K562 (cell line): ENCODE results near the gene GHR. TPM values are rescaled to one million over a fixed set of nuclear protein-coding genes. Genes with fewer than 3 reads are reported as not detected.

Experiments
- ATAC-seq: fragments of 200-7000 bp; cut with Tn5 transposase; 3 replicates; pipeline ENCODE4 v1.9.1; 2020; ENCODE audit warnings: moderate library complexity
- BruUV-seq: library from RNA; stranded (reverse); fragments of 400-500 nt; replicated peaks from 2 replicates; lab custom pipeline; 2021; lab: Mats Ljungman, UMichigan
- CTCF ChIA-PET: fragments of 300-600 bp; formaldehyde crosslinking; extraction: SDS; loops from one replicate; lab custom pipeline; 2021; ENCODE audit warnings: low intra/inter-chr PET ratio; lab: Yijun Ruan, JAX
- POLR2A ChIA-PET: fragments of 300-600, 350-650 bp; sonication (Branson Sonifier 250); formaldehyde crosslinking; extraction: SDS; loops from one replicate; lab custom pipeline; 2021; ENCODE audit warnings: antibody characterized with exemption, inconsistent platforms; lab: Yijun Ruan, JAX
- DNase-seq, 4 experiments: peaks; one replicate each; pipeline versions ENCODE4 v3.0.0 to v3.0.0-alpha.2; 2011 to 2018; ENCODE audit warnings: low spot score in 3 of 4, mixed read lengths in 3 of 4; ENCODE audit errors: extremely low read depth in 1 of 4
- FAIRE-seq: peaks from 2 replicates; lab custom pipeline; 2011; peaks lifted over from hg19 to GRCh38; lab: Jason Lieb, UNC
- H2AFZ ChIP-seq: 2 replicates; pipeline ENCODE4 v1.6.0; 2011; ENCODE audit warnings: low read depth, low read length, control low read depth, inconsistent platforms
- H3K27ac ChIP-seq: fragments of 200-600 bp; 3 replicates; pipeline ENCODE4 v1.8.0; 2011; ENCODE audit warnings: low read depth, mild to moderate bottlenecking, control low read depth, inconsistent platforms, low read length, moderate library complexity, mixed read lengths; ENCODE audit errors: extremely low read depth
- H3K27me3 ChIP-seq, 2 experiments: fragments of 300-600 bp in 1 of 2; 2 replicates in 1 of 2; 3 replicates in 1 of 2; pipeline versions ENCODE4 v1.6.0 to v1.8.0; 2011; ENCODE audit warnings: inconsistent platforms in 2 of 2, low read length in 2 of 2, mild to moderate bottlenecking in 1 of 2, mixed read lengths in 1 of 2, moderate library complexity in 1 of 2; ENCODE audit not compliant: control insufficient read depth in 2 of 2, insufficient read depth in 2 of 2
- H3K36me3 ChIP-seq: fragments of 300-600 bp; 3 replicates; pipeline ENCODE4 v1.8.0; 2011; ENCODE audit warnings: mild to moderate bottlenecking, low read length, inconsistent platforms; ENCODE audit not compliant: control insufficient read depth, insufficient read depth
- H3K4me1 ChIP-seq, 2 experiments: fragments of 200-600 bp in 1 of 2; replicated peaks in 1 of 2; 2 replicates in 1 of 2; 3 replicates in 1 of 2; pipeline versions ENCODE4 v1.5.1 to v1.8.0; 2011; ENCODE audit warnings: inconsistent platforms in 2 of 2, low read length in 2 of 2, mild to moderate bottlenecking in 1 of 2, mixed read lengths in 1 of 2, moderate library complexity in 1 of 2; ENCODE audit not compliant: control insufficient read depth in 2 of 2, insufficient read depth in 2 of 2
- H3K4me2 ChIP-seq: 2 replicates; pipeline ENCODE4 v1.6.1; 2011; ENCODE audit warnings: low read length, control low read depth, inconsistent platforms, mixed read lengths; ENCODE audit not compliant: insufficient read depth
- H3K4me3 ChIP-seq: fragments of 200-600 bp; sonication (generic), shearing (Covaris generic); 2 replicates; pipeline ENCODE4 v1.5.1; 2016; ENCODE audit warnings: control low read depth, inconsistent platforms
- H3K79me2 ChIP-seq: fragments of 200-600 bp; 3 replicates; pipeline ENCODE4 v1.8.0; 2011; ENCODE audit warnings: low read length, inconsistent platforms; ENCODE audit not compliant: control insufficient read depth, insufficient read depth
- H3K9ac ChIP-seq, 2 experiments: 2 replicates each; pipeline versions ENCODE4 v1.6.0 to v1.6.1; 2011; ENCODE audit warnings: low read depth in 2 of 2, low read length in 2 of 2, control low read depth in 1 of 2, inconsistent platforms in 1 of 2, mild to moderate bottlenecking in 1 of 2, mixed read lengths in 1 of 2; ENCODE audit not compliant: insufficient read depth in 1 of 2
- H3K9me1 ChIP-seq: one replicate; pipeline ENCODE4 v1.6.0; 2011; ENCODE audit warnings: inconsistent platforms, mild to moderate bottlenecking, low read length, moderate library complexity; ENCODE audit not compliant: control insufficient read depth, insufficient read depth
- H3K9me3 ChIP-seq: replicated peaks from 2 replicates; pipeline ENCODE4 v1.5.1; 2011; ENCODE audit warnings: low read depth, low read length, inconsistent platforms; ENCODE audit not compliant: control insufficient read depth, insufficient read depth
- H4K20me1 ChIP-seq: replicated peaks from 2 replicates; pipeline ENCODE4 v1.6.1; 2011; ENCODE audit warnings: low read length, inconsistent platforms, mixed read lengths; ENCODE audit not compliant: control insufficient read depth, insufficient read depth
- CHD4 ChIP-seq: fragments of 200-600 bp; sonication (generic); IDR thresholded peaks from 3 replicates; pipeline ENCODE4 v1.6.1; 2012; ENCODE audit warnings: low read depth, mild to moderate bottlenecking, mixed read lengths, low read length, inconsistent platforms; ENCODE audit not compliant: insufficient read depth, insufficient replicate concordance, poor library complexity, severe bottlenecking
- CREB1 ChIP-seq, 2 experiments: sonication (generic) in 1 of 2; formaldehyde crosslinking in 1 of 2; IDR thresholded peaks; 2 replicates each; pipeline versions ENCODE4 v1.6.1 to v1.8.0; 2012 to 2022; ENCODE audit warnings: inconsistent platforms in 1 of 2, mild to moderate bottlenecking in 1 of 2, missing genetic modification reagents in 1 of 2, moderate library complexity in 1 of 2
- ELF2 ChIP-seq: fragments of 250-450 bp; sonication (Bioruptor Pico); IDR thresholded peaks from 2 replicates; pipeline ENCODE4 v1.5.0; 2021; ENCODE audit warnings: mild to moderate bottlenecking
- FUS ChIP-seq: fragments of 200-400 bp; formaldehyde crosslinking; optimal IDR thresholded peaks from 2 replicates; pipeline ENCODE3; 2017; ENCODE audit warnings: low read depth, low read length
- GATA2 ChIP-seq: sonication (generic); formaldehyde crosslinking; IDR thresholded peaks from 2 replicates; pipeline ENCODE4 v1.4.0; 2020; ENCODE audit warnings: mild to moderate bottlenecking, missing genetic modification reagents
- MXI1 ChIP-seq: IDR thresholded peaks from 2 replicates; pipeline ENCODE4 v1.6.1; 2011; ENCODE audit warnings: low read depth, mild to moderate bottlenecking, improper control_type of control experiment, low read length
- RBBP5 ChIP-seq: fragments of 200-600 bp; sonication (generic); IDR thresholded peaks from 2 replicates; pipeline ENCODE4 v1.6.1; 2012; ENCODE audit warnings: borderline replicate concordance, mild to moderate bottlenecking, low read length, control low read depth, inconsistent platforms; ENCODE audit not compliant: insufficient read depth, poor library complexity, severe bottlenecking
- SMAD1 ChIP-seq: fragments of 150-350 bp; IDR thresholded peaks from 2 replicates; pipeline ENCODE4 v1.6.1; 2014; ENCODE audit warnings: low read length, low read depth; ENCODE audit not compliant: partially characterized antibody
- YY1 ChIP-seq, 3 experiments: IDR thresholded peaks; 2 replicates each; pipeline ENCODE4 v1.6.1; 2011; ENCODE audit warnings: low read length in 2 of 3, mild to moderate bottlenecking in 2 of 3, moderate library complexity in 2 of 3, borderline replicate concordance in 1 of 3, control low read depth in 1 of 3, low read depth in 1 of 3; ENCODE audit not compliant: insufficient read depth in 3 of 3, insufficient replicate concordance in 2 of 3, control insufficient read depth in 1 of 3, insufficient read length in 1 of 3; ENCODE audit errors: extremely low read depth in 1 of 3
- ZFPM2 ChIP-seq: fragments of 250-450 bp; sonication (Bioruptor Pico); IDR thresholded peaks from 2 replicates; pipeline ENCODE4 v1.5.1; 2022; ENCODE audit warnings: mild to moderate bottlenecking
- ZNF347 ChIP-seq: fragments of 450-650 bp; formaldehyde crosslinking; IDR thresholded peaks from 2 replicates; pipeline ENCODE4 v1.4.0; 2020; ENCODE audit warnings: low read depth, mild to moderate bottlenecking, moderate library complexity
- ZNF354B ChIP-seq: fragments of 250-450 bp; sonication (Bioruptor Pico); IDR thresholded peaks from 2 replicates; pipeline ENCODE4 v1.4.0; 2020
- ZNF696 ChIP-seq: fragments of 250-450 bp; sonication (Bioruptor Pico); conservative IDR thresholded peaks from 2 replicates; pipeline ENCODE4 v1.4.0; 2020; ENCODE audit warnings: mild to moderate bottlenecking, moderate library complexity
- WGBS: fragments of 100-300 bp; shearing (Covaris generic); methylation state at CpG from one replicate; pipeline ENCODE4 v1.1.6; 2016; ENCODE audit warnings: low coverage, mixed read lengths; ENCODE audit not compliant: insufficient coverage; ENCODE audit errors: missing lambda C conversion rate; 5-methylcytosine and 5-hydroxymethylcytosine counted together
- in situ Hi-C: fragments of 300-500 bp; cut with MboI; formaldehyde crosslinking; loops from 4 replicates; pipeline ENCODE4 v1.15.0; 2018; ENCODE audit warnings: inconsistent platforms, mixed read lengths
- intact Hi-C: fragments of 100-400 bp; cut with micrococcal nuclease; formaldehyde crosslinking; loops from 2 replicates; pipeline ENCODE4 v1.14.2; 2022
- polyA plus RNA-seq, 8 experiments: library from polyadenylated mRNA; depleted of rRNA in 4 of 8; stranded (reverse) in 5 of 8; unstranded in 3 of 8; fragments of >200 nt; fragmentation: Nextera tagmentation in 2 of 8; fragmentation: Illumina TruSeq in 1 of 8; extraction: Ambion mirVana in 2 of 8; extraction: Trizol in 1 of 8; gene quantifications; 2 replicates each; pipeline versions ENCODE4 v1.2.1 to v1.2.3, GENCODE V29; 2011 to 2014; ENCODE audit warnings: inconsistent platforms in 1 of 8, missing spikeins in 1 of 8
- total RNA-seq, 7 experiments: library from RNA; depleted of rRNA in 6 of 7; stranded (reverse); fragments of >200 nt in 6 of 7; fragmentation: Illumina TruSeq in 2 of 7; extraction: Trizol in 2 of 7; gene quantifications; 2 replicates each; pipeline versions ENCODE4 v1.2.1 to v1.2.3, GENCODE V29; 2011 to 2021; ENCODE audit warnings: low replicate concordance in 1 of 7
- TF ChIP-seq, protein P1 (sequence below): fragments of 250-450 bp; sonication (Bioruptor Pico); IDR thresholded peaks from 2 replicates; pipeline ENCODE4 v1.8.0; 2021; ENCODE audit warnings: borderline replicate concordance, mild to moderate bottlenecking, moderate library complexity; ENCODE audit not compliant: poor library complexity, severe bottlenecking
- TF ChIP-seq, protein P2 (sequence below), 2 experiments: IDR thresholded peaks in 1 of 2; conservative IDR thresholded peaks in 1 of 2; 2 replicates each; pipeline ENCODE4 v1.6.1; 2016; ENCODE audit warnings: low read depth in 2 of 2, mild to moderate bottlenecking in 1 of 2, missing compliant biosample characterization in 1 of 2, missing genetic modification characterization in 1 of 2, moderate library complexity in 1 of 2

Gene GHR
- total and polyA plus RNA-seq, 9 of the 15 experiments (the other 6 are each of a cell fraction or from before 2014, with no cell fraction given) = 0.01 to 0.13 (median 0.07) TPM; not detected in 5

DNA sequence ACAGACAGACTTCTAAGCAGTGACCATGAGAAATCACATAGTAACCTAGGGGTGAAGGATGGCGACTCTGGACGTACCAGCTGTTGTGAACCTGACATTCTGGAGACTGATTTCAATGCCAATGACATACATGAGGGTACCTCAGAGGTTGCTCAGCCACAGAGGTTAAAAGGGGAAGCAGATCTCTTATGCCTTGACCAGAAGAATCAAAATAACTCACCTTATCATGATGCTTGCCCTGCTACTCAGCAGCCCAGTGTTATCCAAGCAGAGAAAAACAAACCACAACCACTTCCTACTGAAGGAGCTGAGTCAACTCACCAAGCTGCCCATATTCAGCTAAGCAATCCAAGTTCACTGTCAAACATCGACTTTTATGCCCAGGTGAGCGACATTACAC lies 295.4 kb downstream of the GHR start:
- Histone ChIP-seq H3K9me1 (no peaks in the 10 kb centered on the region), H4K20me1 (no peaks in the 10 kb centered on the region), H3K9me3 (no peaks in the 10 kb centered on the region), H3K36me3 (no peaks in the 10 kb centered on the region), H3K9ac (no peak overlapping the region), H3K4me3 (no peak overlapping the region), H3K27me3 (peaks cover 0 to 7% of the 10 kb centered on the region in 2 experiments; a peak in 2 of 5 replicates), H2AFZ (no peak overlapping the region), H3K79me2 (no peaks in the 10 kb centered on the region), H3K27ac (no peak overlapping the region), H3K4me1 (no peaks in the 10 kb centered on the region), H3K4me2 (no peak overlapping the region)
- ATAC-seq = peak; percentile 20; the same call in 1 of the 3 replicates
- CTCF ChIA-PET = no interaction called here
- no peak for DNase-seq
- no TSS peak for BruUV-seq
- POLR2A ChIA-PET = no interaction called here
- no peak for FAIRE-seq
- in situ Hi-C loops (no loop called here), intact Hi-C loops (no loop called here)
- TF ChIP-seq RBBP5 (no peak), ZNF347 (no peak), ZFPM2 (CRISPR knock-in tag) (no peak), FUS (no peak), ZNF696 (no peak), CHD4 (no peak), GATA2 (no peak), MXI1 (no peak), CREB1 (IDR thresholded peaks at IDR 0.05) (no peak), CREB1 (CRISPR knock-in tag; IDR thresholded peaks at IDR 0.05) (no peak), SMAD1 (no peak), YY1 (IDR thresholded peaks at IDR 0.05; ENCODE audit: borderline replicate concordance in 1 of 3, control insufficient read depth in 1 of 3, extremely low read depth in 1 of 3, insufficient read depth in 3 of 3, insufficient read length in 1 of 3, insufficient replicate concordance in 2 of 3, low read depth in 1 of 3, low read length in 2 of 3) (no peak), ZNF354B (no peak), ELF2 (CRISPR knock-in tag) (no peak)
- TF ChIP-seq, protein P1, sequence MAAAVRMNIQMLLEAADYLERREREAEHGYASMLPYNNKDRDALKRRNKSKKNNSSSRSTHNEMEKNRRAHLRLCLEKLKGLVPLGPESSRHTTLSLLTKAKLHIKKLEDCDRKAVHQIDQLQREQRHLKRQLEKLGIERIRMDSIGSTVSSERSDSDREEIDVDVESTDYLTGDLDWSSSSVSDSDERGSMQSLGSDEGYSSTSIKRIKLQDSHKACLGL = no peak
- TF ChIP-seq, protein P2, sequence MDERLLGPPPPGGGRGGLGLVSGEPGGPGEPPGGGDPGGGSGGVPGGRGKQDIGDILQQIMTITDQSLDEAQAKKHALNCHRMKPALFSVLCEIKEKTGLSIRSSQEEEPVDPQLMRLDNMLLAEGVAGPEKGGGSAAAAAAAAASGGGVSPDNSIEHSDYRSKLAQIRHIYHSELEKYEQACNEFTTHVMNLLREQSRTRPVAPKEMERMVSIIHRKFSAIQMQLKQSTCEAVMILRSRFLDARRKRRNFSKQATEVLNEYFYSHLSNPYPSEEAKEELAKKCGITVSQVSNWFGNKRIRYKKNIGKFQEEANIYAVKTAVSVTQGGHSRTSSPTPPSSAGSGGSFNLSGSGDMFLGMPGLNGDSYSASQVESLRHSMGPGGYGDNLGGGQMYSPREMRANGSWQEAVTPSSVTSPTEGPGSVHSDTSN (CRISPR knock-in tag; IDR thresholded peaks at IDR 0.05; ENCODE audit: low read depth) = no peak
- TF ChIP-seq, protein P2 (tag; conservative IDR thresholded peaks at IDR 0.05; ENCODE audit: low read depth) = no peak
- 2% methylated on average over 4 of the region's 4 CpGs for WGBS
